Stimulated activated CD8-positive, alpha-beta memory T cell treated with anti-CD3 and anti-CD28 coated beads, Interleukin-12 subunit alpha, Interleukin-12 subunit beta, amount 100 ng/mL, for 4 hours (primary cell): ENCODE measurements around the gene INPP5F.
"Not testable (repeated sequence)": the region's sequence is repeated elsewhere in the genome, so short reads cannot be mapped to it uniquely, and the experiment has no call there.

Experiments used
- DNase-seq: peaks from one replicate; pipeline ENCODE4 v3.0.0-alpha.2; 2020; ENCODE audit warnings: low read depth

INPP5F gene

GRCh38 chr10:119778776-119779445 is 53.1 kb downstream of the INPP5F start:
- DNase-seq: no peak

GRCh38 chr10:119780879-119781480 is 55.1 kb downstream of the INPP5F start:
- DNase-seq: no peak

- DNase-seq: no peak
Measured at GRCh38 chr10:119781498-119781897, 55.6 kb downstream of the INPP5F start.

GRCh38 chr10:119782981-119783664 is 57.3 kb downstream of the INPP5F start:
- DNase-seq: no peak

GRCh38 chr10:119783665-119784027 is 57.8 kb downstream of the INPP5F start:
- DNase-seq: no peak

GRCh38 chr10:119784340-119785067 is 58.7 kb downstream of the INPP5F start:
- DNase-seq: no peak

- DNase-seq: no peak
Measured at GRCh38 chr10:119786117-119786769, 60.4 kb downstream of the INPP5F start.

- DNase-seq: not testable (repeated sequence)
Measured at GRCh38 chr10:119795101-119795500, 69.3 kb downstream of the INPP5F start.

- DNase-seq: no peak
Measured at GRCh38 chr10:119796039-119796438, 70.2 kb downstream of the INPP5F start.

GRCh38 chr10:119801176-119801575 is 75.3 kb downstream of the INPP5F start:
- DNase-seq: no peak

- DNase-seq: no peak
Measured at GRCh38 chr10:119801998-119802538, 76.2 kb downstream of the INPP5F start.

GRCh38 chr10:119803264-119803663 is 77.4 kb downstream of the INPP5F start:
- no peak for DNase-seq

GRCh38 chr10:119805702-119806230 is 79.9 kb downstream of the INPP5F start:
- DNase-seq: no peak

- DNase-seq: no peak
Measured at GRCh38 chr10:119806334-119807130, 80.7 kb downstream of the INPP5F start.

GRCh38 chr10:119807960-119808697 is 82.3 kb downstream of the INPP5F start:
- no peak for DNase-seq

GRCh38 chr10:119811122-119811521 is 85.3 kb downstream of the INPP5F start:
- no peak for DNase-seq

GRCh38 chr10:119812684-119813083 is 86.8 kb downstream of the INPP5F start:
- DNase-seq: no peak

GRCh38 chr10:119815671-119816070 is 89.8 kb downstream of the INPP5F start:
- DNase-seq: no peak

- DNase-seq: no peak
Measured at GRCh38 chr10:119817991-119818888, 92.4 kb downstream of the INPP5F start.
